HEK293 (cell line): ENCODE data around the gene HAAO.

ENCODE experiments used
- CTCF ChIA-PET: fragments of 350-600 bp; formaldehyde crosslinking; extraction: SDS; loops from one replicate; lab custom pipeline; 2021; ENCODE audit warnings: antibody characterized with exemption; lab: Yijun Ruan, JAX
- POLR2A ChIA-PET: fragments of 300-600 bp; formaldehyde crosslinking; extraction: SDS; loops from one replicate; lab custom pipeline; 2020; ENCODE audit warnings: antibody characterized with exemption, inconsistent platforms; lab: Yijun Ruan, JAX
- H3K27ac ChIP-seq: fragments of 200-500 bp; sonication (Bioruptor generic); 2 replicates; pipeline ENCODE4 v1.5.1; 2014; ENCODE audit warnings: low read depth, low read length, control low read depth, inconsistent platforms; ENCODE audit errors: extremely low read depth
- H3K36me3 ChIP-seq, 2 experiments: fragments of 200-500 bp in 1 of 2; sonication (Bioruptor generic) in 1 of 2; 1 replicate in 1 of 2; 2 replicates in 1 of 2; pipeline ENCODE4 v1.5.1; 2014 to 2017; ENCODE audit warnings: inconsistent platforms in 2 of 2, low read length in 2 of 2; ENCODE audit not compliant: control insufficient read depth in 2 of 2, insufficient read depth in 1 of 2
- H3K4me1 ChIP-seq: fragments of 200-500 bp; sonication (Bioruptor generic); 2 replicates; pipeline ENCODE4 v1.5.1; 2014; ENCODE audit warnings: mild to moderate bottlenecking, low read length, inconsistent platforms; ENCODE audit not compliant: control insufficient read depth, insufficient read depth
- H3K4me3 ChIP-seq: 2 replicates; pipeline ENCODE4 v1.5.1; 2011; ENCODE audit warnings: low read depth, mild to moderate bottlenecking, control low read depth, low read length, moderate library complexity
- H3K9me3 ChIP-seq: fragments of 200-500 bp; sonication (Bioruptor generic); 2 replicates; pipeline ENCODE4 v1.5.1; 2014; ENCODE audit warnings: low read depth, low read length, inconsistent platforms; ENCODE audit not compliant: control insufficient read depth, insufficient read depth
- BCL11A ChIP-seq: fragments of 450-650 bp; formaldehyde crosslinking; IDR thresholded peaks from 2 replicates; pipeline ENCODE4 v1.5.1; 2016; ENCODE audit warnings: low read depth, missing biosample characterization, missing genetic modification characterization
- GLIS1 ChIP-seq: fragments of 450-650 bp; formaldehyde crosslinking; IDR thresholded peaks from 2 replicates; pipeline ENCODE4 v1.5.1; 2016; ENCODE audit warnings: missing biosample characterization, missing genetic modification characterization
- HOXC10 ChIP-seq: sonication (generic); formaldehyde crosslinking; IDR thresholded peaks from 2 replicates; pipeline ENCODE4 v1.8.1; 2023; ENCODE audit warnings: mild to moderate bottlenecking, missing genetic modification reagents
- INSM2 ChIP-seq: fragments of 450-650 bp; formaldehyde crosslinking; IDR thresholded peaks from 2 replicates; pipeline ENCODE4 v1.5.1; 2016; ENCODE audit warnings: missing biosample characterization, missing genetic modification characterization
- KLF1 ChIP-seq: fragments of 450-650 bp; formaldehyde crosslinking; IDR thresholded peaks from 2 replicates; pipeline ENCODE4 v1.5.1; 2016; ENCODE audit warnings: missing biosample characterization, missing genetic modification characterization
- PATZ1 ChIP-seq: fragments of 450-650 bp; formaldehyde crosslinking; IDR thresholded peaks from 2 replicates; pipeline ENCODE4 v1.5.1; 2016; ENCODE audit warnings: missing biosample characterization, missing genetic modification characterization
- TCF7L2 ChIP-seq: IDR thresholded peaks from 2 replicates; pipeline ENCODE4 v1.6.1; 2011; ENCODE audit warnings: low read depth, mild to moderate bottlenecking, inconsistent platforms, low read length, moderate library complexity, borderline replicate concordance
- ZBTB26 ChIP-seq: fragments of 450-650 bp; formaldehyde crosslinking; optimal IDR thresholded peaks from 2 replicates; pipeline ENCODE3; 2016; ENCODE audit warnings: missing biosample characterization, mild to moderate bottlenecking, missing genetic modification characterization
- ZNF138 ChIP-seq: fragments of 450-650 bp; formaldehyde crosslinking; IDR thresholded peaks from 2 replicates; pipeline ENCODE4 v1.5.1; 2016; ENCODE audit warnings: missing biosample characterization, missing genetic modification characterization, borderline replicate concordance
- ZNF155 ChIP-seq: fragments of 450-650 bp; formaldehyde crosslinking; IDR thresholded peaks from 2 replicates; pipeline ENCODE4 v1.5.1; 2016; ENCODE audit warnings: missing biosample characterization, missing genetic modification characterization
- ZNF202 ChIP-seq: fragments of 450-650 bp; formaldehyde crosslinking; IDR thresholded peaks from 2 replicates; pipeline ENCODE4 v1.5.1; 2016; ENCODE audit warnings: missing biosample characterization, missing genetic modification characterization, borderline replicate concordance
- ZNF280C ChIP-seq: fragments of 450-650 bp; formaldehyde crosslinking; IDR thresholded peaks from 2 replicates; pipeline ENCODE4 v1.5.1; 2016; ENCODE audit warnings: missing biosample characterization, missing genetic modification characterization
- ZNF335 ChIP-seq: fragments of 450-650 bp; formaldehyde crosslinking; conservative IDR thresholded peaks from 2 replicates; pipeline ENCODE4 v1.5.1; 2016; ENCODE audit warnings: missing biosample characterization, missing genetic modification characterization
- ZNF362 ChIP-seq: fragments of 450-650 bp; formaldehyde crosslinking; IDR thresholded peaks from 2 replicates; pipeline ENCODE4 v1.5.1; 2016; ENCODE audit warnings: missing biosample characterization, missing genetic modification characterization
- ZNF473 ChIP-seq: fragments of 450-650 bp; formaldehyde crosslinking; IDR thresholded peaks from 2 replicates; pipeline ENCODE4 v1.5.1; 2017; ENCODE audit warnings: missing biosample characterization, missing genetic modification characterization
- ZNF621 ChIP-seq: fragments of 450-650 bp; formaldehyde crosslinking; IDR thresholded peaks from 2 replicates; pipeline ENCODE4 v1.5.1; 2017; ENCODE audit warnings: missing biosample characterization, missing genetic modification characterization
- ZNF677 ChIP-seq: fragments of 450-650 bp; IDR thresholded peaks from 2 replicates; pipeline ENCODE4 v1.5.0; 2018; ENCODE audit warnings: missing biosample characterization, mild to moderate bottlenecking, missing genetic modification characterization, moderate library complexity
- ZNF785 ChIP-seq: fragments of 450-650 bp; formaldehyde crosslinking; IDR thresholded peaks from 2 replicates; pipeline ENCODE4 v1.5.1; 2016; ENCODE audit warnings: missing biosample characterization, missing genetic modification characterization
- ZNF792 ChIP-seq: fragments of 450-650 bp; formaldehyde crosslinking; IDR thresholded peaks from 2 replicates; pipeline ENCODE4 v1.5.1; 2016; ENCODE audit warnings: missing biosample characterization, missing genetic modification characterization
- ZSCAN5A ChIP-seq: fragments of 450-650 bp; formaldehyde crosslinking; IDR thresholded peaks from 2 replicates; pipeline ENCODE4 v1.5.1; 2016; ENCODE audit warnings: missing biosample characterization, missing genetic modification characterization
- ZXDB ChIP-seq: fragments of 450-650 bp; formaldehyde crosslinking; IDR thresholded peaks from 2 replicates; pipeline ENCODE4 v1.5.1; 2016; ENCODE audit warnings: missing biosample characterization, missing genetic modification characterization

Gene HAAO

GRCh38 chr2:42792583-42793333 lies at the start of gene HAAO:
Gene HAAO, minus strand, starts transcription at chr2:42792583. Its CDS starts 47 bp downstream, at chr2:42792536.
- no peaks in the 10 kb centered on the region for H3K4me1 ChIP-seq
- ChIA-PET CTCF (interaction anchor here (0.7 kb wide), 1 partner anchor 744 kb away, joined by 3 read pairs; no protein-coding TSS in a partner anchor), POLR2A (interaction anchor here (2.2 kb wide), 1 partner anchor 18 kb away, joined by 7 read pairs; no protein-coding TSS in a partner anchor)
- peak within 1 kb of the TSS; percentile 39 for H3K4me3 ChIP-seq
- H3K9me3 ChIP-seq: no peaks in the 10 kb centered on the region
- no peak for TF ChIP-seq ZNF155 (tag by site-specific recombination)
- no peak for TF ChIP-seq ZNF138
- TF ChIP-seq ZXDB (tag by site-specific recombination): no peak
- no peak for TF ChIP-seq ZNF621 (tag by site-specific recombination)
- TF ChIP-seq INSM2 (tag by site-specific recombination): no peak
- TF ChIP-seq ZNF473 (tag by site-specific recombination): no peak
- TF ChIP-seq ZSCAN5A (tag by site-specific recombination): no peak
- TF ChIP-seq ZBTB26: peak; percentile 51
- TF ChIP-seq ZNF677 (tag by site-specific recombination): no peak
- TF ChIP-seq ZNF280C (tag by site-specific recombination): no peak
- 0 out of 2 replicates have a peak, but pooled peaks have one; percentile 23 for TF ChIP-seq PATZ1 (tag by site-specific recombination)
- TF ChIP-seq ZNF335 (tag by site-specific recombination): peak; percentile 46; the same call in 1 of the 2 replicates
- no peak for TF ChIP-seq KLF1 (tag by site-specific recombination)
- no peak for TF ChIP-seq GLIS1
- TF ChIP-seq HOXC10 (CRISPR knock-in tag): no peak
- no peak for TF ChIP-seq BCL11A
- no peak for TF ChIP-seq ZNF362
- TF ChIP-seq TCF7L2: no peak
- no peak for TF ChIP-seq ZNF792 (tag by site-specific recombination)
- TF ChIP-seq ZNF785 (tag by site-specific recombination): no peak
- no peak for TF ChIP-seq ZNF202 (tag by site-specific recombination)
- peak within 1 kb of the TSS; percentile 52; the same call in 1 of the 2 replicates for H3K27ac ChIP-seq
- H3K36me3 ChIP-seq: no peaks in the 10 kb centered on the region
